Colonic mucosa (tissue), 4 donors: Measurements from ENCODE around the gene MYO10. TPM values are rescaled to one million over a fixed set of nuclear protein-coding genes. Genes with fewer than 3 reads are reported as not detected.
"Not testable (repeated sequence)": the region's sequence is repeated elsewhere in the genome, so short reads cannot be mapped to it uniquely, and the experiment has no call there.

Experiments
- DNase-seq: peaks from one replicate; pipeline ENCODE4 v3.0.0-alpha.2; 2020
- H3K27ac ChIP-seq: fragments of 200-600 bp; one replicate; pipeline ENCODE4 v1.8.0; 2021
- H3K27me3 ChIP-seq: fragments of 200-600 bp; one replicate; pipeline ENCODE4 v1.8.0; 2021
- H3K36me3 ChIP-seq: fragments of 200-600 bp; one replicate; pipeline ENCODE4 v1.8.0; 2021
- H3K4me1 ChIP-seq: fragments of 200-600 bp; one replicate; pipeline ENCODE4 v1.8.0; 2021; ENCODE audit warnings: mild to moderate bottlenecking
- H3K4me3 ChIP-seq: fragments of 200-600 bp; one replicate; pipeline ENCODE4 v1.8.0; 2021
- H3K9ac ChIP-seq, 2 donors: one replicate each; pipeline ENCODE4 v1.7.0; 2013; ENCODE audit warnings: control low read depth in 2 of 2, low read depth in 2 of 2, low read length in 2 of 2
- H3K9me3 ChIP-seq: fragments of 200-600 bp; one replicate; pipeline ENCODE4 v1.8.0; 2021
- intact Hi-C: fragments of 100-400 bp; cut with DNase I; formaldehyde crosslinking; loops from one replicate; pipeline ENCODE4 v1.14.1; 2022
- total RNA-seq, 2 donors: library from RNA; stranded (reverse); fragmentation: NEBNext Ultra II Directional in 1 of 2; extraction: Animal tissue kit (Norgen Biotek cat#: 25700) in 1 of 2; gene quantifications; one replicate each; pipeline ENCODE4 v1.2.1, GENCODE V29; 2021
- TF ChIP-seq, protein P1 (sequence below): fragments of 200-600 bp; IDR thresholded peaks from one replicate; pipeline ENCODE4 v1.8.0; 2022; ENCODE audit warnings: antibody characterized with exemption, mild to moderate bottlenecking
- donor health status: healthy.
- donor health status: DM: no; HTN: no; CAD: no.
- donor health status: DM: no; HTN: no; CAD: no.

MYO10 gene
- total RNA-seq, 2 donors from 2014 or later: 57.9 to 61.9 TPM

DNA sequence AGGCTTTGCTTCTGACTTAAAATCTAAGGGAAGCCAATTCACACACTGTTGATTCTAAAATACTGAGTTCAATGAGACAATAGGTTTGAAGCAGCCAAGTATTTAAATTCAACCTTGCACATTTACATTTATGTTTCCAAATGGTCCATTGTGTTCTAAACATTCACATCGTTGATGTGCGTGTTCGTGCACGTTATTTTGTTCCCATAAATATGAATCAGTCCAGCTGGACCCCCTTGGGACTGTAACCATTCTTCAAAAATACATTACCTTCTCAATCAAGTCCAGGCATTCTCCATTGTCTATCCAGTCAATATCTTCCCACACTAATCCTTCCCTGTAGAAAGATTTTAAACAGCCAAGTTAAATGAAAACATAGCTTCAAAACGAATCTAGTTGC lies 172.9 kb downstream of the MYO10 start:
- Histone ChIP-seq H3K4me1 (no peaks in the 10 kb centered on the region), H3K27ac (no peak overlapping the region), H3K9me3 (no peaks in the 10 kb centered on the region), H3K4me3 (no peak overlapping the region), H3K27me3 (no peaks in the 10 kb centered on the region), H3K36me3 (peaks cover 10% of the 10 kb centered on the region), H3K9ac (no peak overlapping the region)
- intact Hi-C loops: no loop called here
- TF ChIP-seq, protein P1, sequence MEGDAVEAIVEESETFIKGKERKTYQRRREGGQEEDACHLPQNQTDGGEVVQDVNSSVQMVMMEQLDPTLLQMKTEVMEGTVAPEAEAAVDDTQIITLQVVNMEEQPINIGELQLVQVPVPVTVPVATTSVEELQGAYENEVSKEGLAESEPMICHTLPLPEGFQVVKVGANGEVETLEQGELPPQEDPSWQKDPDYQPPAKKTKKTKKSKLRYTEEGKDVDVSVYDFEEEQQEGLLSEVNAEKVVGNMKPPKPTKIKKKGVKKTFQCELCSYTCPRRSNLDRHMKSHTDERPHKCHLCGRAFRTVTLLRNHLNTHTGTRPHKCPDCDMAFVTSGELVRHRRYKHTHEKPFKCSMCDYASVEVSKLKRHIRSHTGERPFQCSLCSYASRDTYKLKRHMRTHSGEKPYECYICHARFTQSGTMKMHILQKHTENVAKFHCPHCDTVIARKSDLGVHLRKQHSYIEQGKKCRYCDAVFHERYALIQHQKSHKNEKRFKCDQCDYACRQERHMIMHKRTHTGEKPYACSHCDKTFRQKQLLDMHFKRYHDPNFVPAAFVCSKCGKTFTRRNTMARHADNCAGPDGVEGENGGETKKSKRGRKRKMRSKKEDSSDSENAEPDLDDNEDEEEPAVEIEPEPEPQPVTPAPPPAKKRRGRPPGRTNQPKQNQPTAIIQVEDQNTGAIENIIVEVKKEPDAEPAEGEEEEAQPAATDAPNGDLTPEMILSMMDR: no peak
- no peak for DNase-seq

DNA sequence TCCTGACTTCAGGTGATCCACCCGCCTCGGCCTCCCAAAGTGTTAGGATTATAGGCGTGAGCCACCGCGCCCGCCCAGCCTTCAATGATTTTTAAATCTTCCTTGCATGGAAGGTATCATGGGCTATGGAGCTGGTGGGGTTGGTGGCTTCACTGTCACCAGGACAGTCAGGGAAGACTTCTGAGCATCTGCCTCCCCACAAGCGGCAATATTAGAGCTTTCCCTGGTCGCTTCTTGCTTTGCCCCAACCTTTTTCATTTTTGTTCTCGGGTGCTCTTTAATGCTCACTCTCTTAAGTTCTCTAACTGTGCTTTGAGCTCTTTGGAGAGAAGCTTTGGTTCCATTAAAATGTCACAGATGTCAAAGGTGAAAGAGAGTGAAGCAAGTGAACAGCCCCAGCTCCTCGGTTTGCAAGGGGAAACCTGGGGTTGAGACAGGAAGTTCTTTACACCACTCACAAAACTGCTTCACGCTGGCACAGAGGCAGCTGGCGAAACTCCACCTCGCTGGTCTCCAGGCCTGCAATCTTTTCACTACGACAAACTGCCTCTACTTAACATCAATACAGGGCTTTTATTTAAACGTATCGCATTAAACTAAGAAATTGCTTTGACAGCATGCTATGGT lies 176.8 kb downstream of the MYO10 start:
- intact Hi-C loops: loop anchor here (10.0 kb wide), 1 partner anchor 74 kb away; no protein-coding TSS in a partner anchor
- no peak for DNase-seq
- TF ChIP-seq, protein P1: no peak
- no peak overlapping the region for H3K27ac ChIP-seq
- no peaks in the 10 kb centered on the region for H3K9me3 ChIP-seq
- H3K4me3 ChIP-seq: no peak overlapping the region
- H3K36me3 ChIP-seq: peaks cover 7% of the 10 kb centered on the region
- H3K4me1 ChIP-seq: no peaks in the 10 kb centered on the region
- no peaks in the 10 kb centered on the region for H3K27me3 ChIP-seq
- no peak overlapping the region for H3K9ac ChIP-seq

DNA sequence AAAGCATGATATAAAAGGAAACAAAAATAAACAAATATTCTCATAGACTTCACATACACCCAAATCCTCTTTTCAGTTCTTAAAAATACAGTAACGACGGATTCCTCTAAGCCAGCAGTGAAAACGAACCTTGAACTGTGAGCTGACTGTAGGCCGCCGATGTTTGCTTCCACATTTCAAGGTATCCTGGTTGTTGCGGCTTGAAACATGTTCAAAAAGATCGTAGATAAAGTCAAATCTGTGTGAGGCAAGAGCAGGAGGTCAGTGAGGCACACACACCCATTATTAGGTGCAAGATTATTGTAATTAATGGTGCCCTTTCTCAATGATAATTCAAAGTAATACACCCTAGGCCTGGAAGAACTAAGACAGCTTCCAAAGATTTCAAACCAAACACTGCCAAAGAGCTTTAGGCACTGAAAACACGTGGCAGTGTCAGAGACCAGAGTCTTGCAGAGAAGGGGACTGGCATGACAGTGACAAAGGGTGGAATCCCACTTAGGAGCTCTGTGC lies 178.0 kb downstream of the MYO10 start:
- H3K27me3 ChIP-seq: no peaks in the 10 kb centered on the region
- no peak for DNase-seq
- H3K9ac ChIP-seq: no peak overlapping the region
- no peak overlapping the region for H3K4me3 ChIP-seq
- intact Hi-C loops: loop anchor here (10.0 kb wide), 1 partner anchor 73 kb away; no protein-coding TSS in a partner anchor
- no peak overlapping the region for H3K27ac ChIP-seq
- H3K36me3 ChIP-seq: peaks cover 7% of the 10 kb centered on the region
- no peaks in the 10 kb centered on the region for H3K9me3 ChIP-seq
- no peaks in the 10 kb centered on the region for H3K4me1 ChIP-seq
- TF ChIP-seq, protein P1: no peak

DNA sequence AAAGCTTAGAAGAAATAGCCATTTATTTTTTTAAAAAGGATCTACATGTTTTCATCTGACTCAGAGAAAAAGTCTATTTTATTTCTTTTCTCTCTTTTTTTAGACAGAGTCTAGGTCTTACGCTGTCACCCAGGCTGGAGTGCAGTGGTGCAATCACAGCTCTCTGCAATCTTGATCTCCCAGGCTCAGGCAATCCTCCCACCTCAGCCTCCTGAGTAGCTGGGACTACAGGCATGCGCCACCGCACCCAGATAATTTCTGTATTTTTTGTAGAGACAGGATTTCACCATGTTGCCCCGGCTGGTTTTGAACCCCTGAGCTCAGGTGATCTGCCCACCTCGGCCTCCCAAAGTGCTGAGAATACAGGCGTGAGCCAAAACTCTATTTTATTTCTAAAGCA lies 178.5 kb downstream of the MYO10 start:
- H3K9me3 ChIP-seq, H3K36me3 ChIP-seq, H3K27ac ChIP-seq, DNase-seq, H3K4me1 ChIP-seq, H3K27me3 ChIP-seq, H3K4me3 ChIP-seq, H3K9ac ChIP-seq: not testable (repeated sequence)
- intact Hi-C loops: loop anchor here (10.0 kb wide), 1 partner anchor 73 kb away; no protein-coding TSS in a partner anchor

DNA sequence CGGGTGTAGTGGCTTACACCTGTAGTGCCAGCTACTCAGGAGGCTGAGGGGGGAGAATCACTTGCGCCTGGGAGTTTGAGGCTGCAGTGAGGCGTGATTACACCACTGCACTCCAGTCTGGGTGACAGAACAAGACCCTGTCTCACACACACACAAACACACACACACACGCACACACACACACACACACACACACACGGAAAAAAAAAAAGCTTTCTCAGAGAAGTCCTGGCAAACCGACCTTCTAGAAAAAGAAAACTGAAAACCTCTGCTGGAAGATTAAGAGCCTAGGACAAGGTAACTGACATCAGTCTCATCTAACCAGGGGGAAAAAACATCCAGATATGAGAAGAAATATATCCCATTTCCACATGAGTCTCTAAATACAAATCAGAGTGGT lies 178.9 kb downstream of the MYO10 start:
- intact Hi-C loops: loop anchor here (10.0 kb wide), 1 partner anchor 72 kb away; no protein-coding TSS in a partner anchor
- H3K27ac ChIP-seq: no peak overlapping the region
- H3K4me3 ChIP-seq: no peak overlapping the region
- DNase-seq: no peak
- H3K4me1 ChIP-seq: no peaks in the 10 kb centered on the region
- H3K27me3 ChIP-seq: no peaks in the 10 kb centered on the region
- peaks cover 1% of the 10 kb centered on the region for H3K36me3 ChIP-seq
- no peak overlapping the region for H3K9ac ChIP-seq
- H3K9me3 ChIP-seq: no peaks in the 10 kb centered on the region
- TF ChIP-seq, protein P1: no peak

DNA sequence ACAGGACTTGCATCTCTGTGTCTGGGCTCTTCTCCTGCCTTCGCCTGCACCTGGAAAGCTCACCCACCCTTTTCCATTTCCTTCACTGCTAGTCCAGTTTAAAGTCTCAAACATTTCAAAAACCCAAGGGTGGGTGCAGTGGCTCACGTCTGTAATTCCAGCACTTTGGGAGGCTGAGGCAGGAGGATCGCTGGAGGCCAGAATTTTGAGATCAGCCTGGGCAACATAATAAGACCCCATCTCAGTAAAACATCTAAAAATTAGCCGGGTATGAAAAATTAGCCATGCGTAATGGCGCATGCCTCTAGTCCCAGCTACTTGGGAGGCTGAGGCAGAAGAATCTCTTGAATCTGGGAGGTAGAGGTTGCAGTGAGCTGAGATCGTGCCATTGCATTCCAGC lies 179.4 kb downstream of the MYO10 start:
- intact Hi-C loops: loop anchor here (10.0 kb wide), 1 partner anchor 72 kb away; no protein-coding TSS in a partner anchor
- DNase-seq: no peak

More for the DNA sequence above, 179.4 kb downstream of the MYO10 start:
- Histone ChIP-seq H3K27ac (no peak overlapping the region), H3K4me1 (no peaks in the 10 kb centered on the region), H3K9me3 (no peaks in the 10 kb centered on the region), H3K9ac (no peak overlapping the region), H3K36me3 (no peaks in the 10 kb centered on the region), H3K27me3 (no peaks in the 10 kb centered on the region), H3K4me3 (no peak overlapping the region)
- TF ChIP-seq, protein P1: no peak
